Skeletal muscle satellite cell (primary cell): ENCODE results near the gene IL32. TPM values are rescaled to one million over a fixed set of nuclear protein-coding genes. Genes with fewer than 3 reads are reported as not detected.

Experiments used
- H3K27me3 ChIP-seq: 2 replicates; pipeline ENCODE4 v1.7.0; 2013; ENCODE audit warnings: low read length; ENCODE audit not compliant: control insufficient read depth, insufficient read depth
- H3K36me3 ChIP-seq: 2 replicates; pipeline ENCODE4 v1.7.0; 2013; ENCODE audit warnings: mild to moderate bottlenecking, control low read depth, low read length; ENCODE audit not compliant: insufficient read depth
- H3K4me1 ChIP-seq: 2 replicates; pipeline ENCODE4 v1.7.0; 2013; ENCODE audit warnings: low read length; ENCODE audit not compliant: control insufficient read depth, insufficient read depth
- H3K4me2 ChIP-seq: 2 replicates; pipeline ENCODE4 v1.7.0; 2013; ENCODE audit warnings: mild to moderate bottlenecking, low read length
- H3K4me3 ChIP-seq: 2 replicates; pipeline ENCODE4 v1.7.0; 2013; ENCODE audit warnings: low read length
- H3K9ac ChIP-seq: 2 replicates; pipeline ENCODE4 v1.7.0; 2013; ENCODE audit warnings: mild to moderate bottlenecking, low read depth, low read length, moderate library complexity
- H3K9me3 ChIP-seq: replicated peaks from 2 replicates; pipeline ENCODE4 v1.7.0; 2013; ENCODE audit warnings: mild to moderate bottlenecking, control low read depth, low read length
- small RNA-seq: library from RNA; depleted of rRNA; stranded (forward); fragments of <200 nt; gene quantifications from one replicate; pipeline ENCODE3, GENCODE V24; 2012

Gene IL32

GRCh38 chr16:3118204-3118790, 52.9 kb downstream of the IL32 start:
- Histone ChIP-seq H3K9ac (no peak overlapping the region), H3K36me3 (peaks cover 20% of the 10 kb centered on the region), H3K4me2 (no peak overlapping the region), H3K4me1 (peaks cover 13% of the 10 kb centered on the region), H3K9me3 (no peaks in the 10 kb centered on the region), H3K27me3 (no peaks in the 10 kb centered on the region), H3K4me3 (no peak overlapping the region)

- no peaks in the 10 kb centered on the region for H3K27me3 ChIP-seq
- no peak overlapping the region for H3K4me3 ChIP-seq
- peaks cover 20% of the 10 kb centered on the region for H3K36me3 ChIP-seq
- H3K4me1 ChIP-seq = peaks cover 11% of the 10 kb centered on the region
- no peak overlapping the region for H3K4me2 ChIP-seq
- H3K9ac ChIP-seq = no peak overlapping the region
- no peaks in the 10 kb centered on the region for H3K9me3 ChIP-seq
Measured at GRCh38 chr16:3118846-3119245, 53.4 kb downstream of the IL32 start.

Small RNA genes within 50 kb of the gene (small RNA-seq; reads per million reads assigned to genes)
- not detected for gene RNU1-22P
